CD4-positive, alpha-beta T cell treated with Interleukin-2 at 100 ng/mL for 4 hours (primary cell): ENCODE data around the gene FAAP20.

Source experiments
- DNase-seq: peaks from one replicate; pipeline ENCODE4 v3.0.0-alpha.2; 2020; ENCODE audit warnings: low spot score

Gene FAAP20

DNA sequence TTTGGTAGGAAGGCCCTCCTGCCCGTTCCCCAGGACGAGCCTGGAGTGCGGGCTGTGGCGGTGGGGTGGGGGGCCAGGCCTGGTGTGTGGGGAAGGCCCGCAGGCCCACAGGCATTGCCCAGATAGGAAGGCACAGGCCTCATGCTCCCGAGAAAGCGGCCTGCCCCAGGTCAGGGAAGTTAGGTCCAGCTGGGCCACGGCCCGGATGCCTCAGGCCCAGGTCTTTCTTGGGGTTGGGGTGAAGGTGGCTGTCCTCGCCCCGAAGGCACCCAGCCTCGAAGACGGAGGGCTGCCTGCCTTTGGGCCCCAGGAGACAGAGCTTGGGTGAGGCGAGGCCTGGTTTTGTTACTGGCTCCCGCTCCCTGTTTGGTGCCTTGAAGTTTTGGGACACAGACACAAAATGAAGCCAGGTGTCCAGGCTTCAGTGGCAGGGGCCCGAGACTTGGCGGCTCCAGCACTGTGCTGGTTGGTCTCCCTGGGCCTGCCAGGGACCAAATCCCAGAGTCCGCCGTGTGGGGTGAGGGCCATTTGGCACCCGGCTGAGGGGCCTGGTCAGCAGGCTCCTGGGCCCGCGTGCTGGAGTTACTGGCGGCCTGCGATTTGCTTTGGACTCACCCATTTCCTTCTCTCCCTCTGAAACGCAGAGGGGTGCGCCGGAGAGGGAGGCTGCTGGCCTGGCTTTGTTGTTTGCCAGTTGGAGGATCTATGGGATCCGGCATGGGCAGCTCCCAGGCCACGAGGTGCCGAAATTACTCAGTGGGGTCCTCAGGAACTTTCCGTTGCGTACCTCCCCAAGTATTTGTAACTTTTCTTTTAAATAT is 35.5 kb upstream of the FAAP20 start:
- DNase-seq, result no peak

DNA sequence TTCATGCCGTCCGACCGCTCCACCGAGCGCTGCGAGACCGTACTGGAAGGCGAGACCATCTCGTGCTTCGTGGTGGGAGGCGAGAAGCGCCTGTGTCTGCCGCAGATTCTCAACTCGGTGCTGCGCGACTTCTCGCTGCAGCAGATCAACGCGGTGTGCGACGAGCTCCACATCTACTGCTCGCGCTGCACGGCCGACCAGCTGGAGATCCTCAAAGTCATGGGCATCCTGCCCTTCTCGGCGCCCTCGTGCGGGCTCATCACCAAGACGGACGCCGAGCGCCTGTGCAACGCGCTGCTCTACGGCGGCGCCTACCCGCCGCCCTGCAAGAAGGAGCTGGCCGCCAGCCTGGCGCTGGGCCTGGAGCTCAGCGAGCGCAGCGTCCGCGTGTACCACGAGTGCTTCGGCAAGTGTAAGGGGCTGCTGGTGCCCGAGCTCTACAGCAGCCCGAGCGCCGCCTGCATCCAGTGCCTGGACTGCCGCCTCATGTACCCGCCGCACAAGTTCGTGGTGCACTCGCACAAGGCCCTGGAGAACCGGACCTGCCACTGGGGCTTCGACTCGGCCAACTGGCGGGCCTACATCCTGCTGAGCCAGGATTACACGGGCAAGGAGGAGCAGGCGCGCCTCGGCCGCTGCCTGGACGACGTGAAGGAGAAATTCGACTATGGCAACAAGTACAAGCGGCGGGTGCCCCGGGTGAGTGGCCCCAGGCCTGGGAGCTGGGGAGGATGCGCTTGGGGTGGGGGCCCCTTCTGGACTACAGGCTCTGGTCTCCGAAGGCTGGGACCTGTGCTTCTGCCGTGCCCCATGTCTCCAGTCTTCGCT is 34.7 kb upstream of the FAAP20 start:
- peak; percentile 58 for DNase-seq

DNA sequence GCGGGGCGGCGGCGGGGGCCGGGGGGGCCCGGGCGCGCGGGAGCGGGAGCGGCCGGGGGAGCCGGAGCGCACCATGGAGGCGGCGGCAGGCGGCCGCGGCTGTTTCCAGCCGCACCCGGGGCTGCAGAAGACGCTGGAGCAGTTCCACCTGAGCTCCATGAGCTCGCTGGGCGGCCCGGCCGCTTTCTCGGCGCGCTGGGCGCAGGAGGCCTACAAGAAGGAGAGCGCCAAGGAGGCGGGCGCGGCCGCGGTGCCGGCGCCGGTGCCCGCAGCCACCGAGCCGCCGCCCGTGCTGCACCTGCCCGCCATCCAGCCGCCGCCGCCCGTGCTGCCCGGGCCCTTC is 34.1 kb upstream of the FAAP20 start:
- no peak for DNase-seq

DNA sequence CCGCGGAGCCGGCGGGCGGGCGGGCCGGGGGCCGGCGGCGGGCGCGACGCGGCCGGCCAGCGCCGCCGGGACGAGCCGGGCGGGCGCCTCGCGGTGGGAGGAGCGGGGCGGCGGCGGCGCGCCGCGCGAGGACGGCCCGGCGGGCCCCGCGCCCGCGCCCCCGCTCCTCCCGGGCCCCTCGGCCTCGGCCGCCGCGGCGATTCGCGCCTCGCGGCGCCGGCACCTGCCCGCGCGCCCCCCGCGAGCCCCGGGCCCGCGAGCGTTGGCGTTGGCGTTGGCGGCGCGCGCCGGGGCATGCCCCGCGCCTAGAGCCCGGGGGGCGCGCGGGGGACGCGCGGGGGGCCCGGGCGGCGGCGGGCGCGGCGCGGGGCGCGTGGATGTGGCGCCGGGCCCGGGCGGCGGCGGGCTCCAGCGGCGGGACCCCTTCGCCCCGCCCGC is 33.6 kb upstream of the FAAP20 start, which contains the start of gene SKI:
TSS of gene SKI (plus strand) at position 163 of the 438 bp plus-strand sequence. CDS start 448 bp downstream, outside the sequence.
- DNase-seq, result no peak

DNA sequence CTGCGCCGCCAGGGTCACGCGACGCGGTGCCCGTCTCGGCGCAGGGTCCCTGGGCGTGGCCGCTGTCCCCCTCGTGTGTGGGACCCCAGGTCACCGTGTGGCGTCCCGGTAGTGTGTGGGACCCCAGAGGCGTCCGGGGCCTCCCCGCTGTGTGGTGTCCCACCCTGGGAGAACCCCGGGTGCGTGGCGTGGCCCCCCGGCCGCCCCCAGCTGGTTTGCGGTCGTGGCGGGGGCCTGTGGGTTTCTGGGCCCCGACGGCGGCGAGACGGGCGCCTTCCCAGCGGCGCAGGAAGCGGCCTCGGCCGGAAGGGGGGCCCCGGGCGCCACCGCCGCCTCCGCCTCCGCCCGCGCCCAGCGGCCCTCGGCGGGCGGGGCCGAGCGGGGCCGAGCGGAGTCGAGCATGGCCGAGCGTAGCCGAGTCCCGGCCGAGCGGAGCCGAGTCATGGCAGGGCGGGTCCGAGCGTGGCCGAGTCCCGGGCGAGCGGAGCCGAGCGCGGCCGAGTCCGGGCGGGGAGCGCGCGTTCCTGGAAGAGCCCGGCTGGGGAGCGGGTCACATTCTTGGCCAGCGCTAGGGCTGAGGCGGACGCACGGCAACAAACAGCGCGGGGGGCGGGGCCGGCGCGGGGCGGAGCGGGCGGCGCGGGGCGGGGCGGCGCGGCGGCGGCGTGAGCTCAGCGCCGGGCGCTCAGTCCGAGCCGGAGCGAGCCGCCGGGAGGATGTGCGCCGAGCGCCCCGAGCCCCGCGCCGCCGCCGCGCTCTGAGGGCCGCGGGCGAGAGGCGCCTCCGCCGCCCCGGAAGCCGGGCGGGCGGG is 33.0 kb upstream of the FAAP20 start:
- DNase-seq, result peak; percentile 96

DNA sequence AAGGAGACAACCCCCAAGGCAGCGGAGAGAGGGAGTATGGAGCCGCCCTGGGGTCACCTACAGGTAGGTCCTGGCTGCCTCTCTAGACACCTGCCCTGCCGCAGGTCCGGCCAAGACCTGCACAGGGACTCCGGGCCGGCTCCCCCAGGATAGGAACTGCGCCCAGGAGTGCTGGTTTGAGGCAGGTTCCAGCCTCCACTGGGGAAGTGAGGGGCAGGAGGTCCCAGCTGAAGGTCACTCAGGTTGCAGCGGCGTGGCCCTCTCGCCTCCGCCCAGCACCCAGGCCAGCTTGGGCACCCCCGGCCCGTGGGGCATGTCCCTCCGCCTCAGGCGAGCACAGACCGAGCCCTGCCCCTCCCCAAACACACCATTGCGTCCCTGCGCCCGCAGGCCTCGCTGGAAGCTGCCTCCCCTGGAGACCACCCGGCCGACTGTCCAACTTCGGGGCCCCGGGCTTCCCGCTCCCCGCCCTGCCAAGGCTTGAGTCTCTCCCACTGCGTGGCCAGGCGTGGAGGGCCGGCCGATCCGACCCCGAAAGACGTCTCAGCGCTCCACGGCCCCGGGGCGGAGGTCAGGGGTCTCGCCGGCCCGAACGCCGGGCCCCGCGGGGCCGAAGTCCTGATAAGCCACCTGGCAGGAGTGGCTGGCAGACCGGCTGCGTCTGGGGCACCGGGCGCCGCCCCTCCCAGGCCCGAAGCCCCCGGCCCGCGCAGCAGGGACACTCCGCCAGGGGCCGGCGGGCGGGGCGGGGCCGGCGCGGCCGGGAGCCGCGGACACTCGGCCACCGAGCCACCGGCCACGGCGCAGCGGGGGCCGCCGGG is 32.2 kb upstream of the FAAP20 start:
- DNase-seq, result no peak

DNA sequence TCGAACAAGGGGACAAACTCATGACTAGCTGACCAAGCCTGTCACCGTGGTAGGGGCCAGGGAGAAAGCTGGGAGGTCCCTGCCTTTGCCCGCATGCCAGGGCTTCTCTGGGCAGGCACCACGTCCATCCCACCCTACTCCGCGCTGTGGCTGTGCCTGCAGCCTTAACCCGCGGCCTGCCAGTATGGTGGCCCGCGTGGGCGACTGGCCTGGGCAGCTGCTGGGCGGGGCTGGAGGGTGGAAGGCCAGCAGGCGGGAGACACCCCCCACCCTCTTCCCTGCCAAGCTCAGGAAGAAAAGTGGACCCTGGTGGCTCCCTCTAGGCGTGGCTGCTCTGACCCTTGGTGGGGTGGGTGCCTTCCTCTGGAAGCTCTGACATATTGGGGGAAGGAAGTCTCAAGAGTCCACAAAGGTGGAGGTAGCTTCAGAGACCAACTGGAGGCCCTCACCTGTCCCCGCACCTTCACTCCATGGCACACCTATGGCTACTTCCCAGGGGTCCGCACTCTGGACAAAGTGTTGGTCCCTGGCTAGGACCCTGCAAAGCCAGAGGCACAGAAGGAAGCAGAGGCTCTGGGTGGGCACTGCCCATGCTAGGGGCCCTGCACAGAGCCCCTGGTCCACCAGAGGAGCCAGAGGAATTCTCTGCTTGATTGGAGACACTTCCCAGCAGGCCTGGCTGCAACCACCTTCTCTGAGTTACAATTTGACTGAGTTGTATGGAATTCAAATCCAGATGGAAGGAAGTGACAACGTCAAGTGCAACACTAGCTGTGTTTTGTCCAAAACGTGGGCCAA is 30.3 kb upstream of the FAAP20 start:
- DNase-seq, result no peak

DNA sequence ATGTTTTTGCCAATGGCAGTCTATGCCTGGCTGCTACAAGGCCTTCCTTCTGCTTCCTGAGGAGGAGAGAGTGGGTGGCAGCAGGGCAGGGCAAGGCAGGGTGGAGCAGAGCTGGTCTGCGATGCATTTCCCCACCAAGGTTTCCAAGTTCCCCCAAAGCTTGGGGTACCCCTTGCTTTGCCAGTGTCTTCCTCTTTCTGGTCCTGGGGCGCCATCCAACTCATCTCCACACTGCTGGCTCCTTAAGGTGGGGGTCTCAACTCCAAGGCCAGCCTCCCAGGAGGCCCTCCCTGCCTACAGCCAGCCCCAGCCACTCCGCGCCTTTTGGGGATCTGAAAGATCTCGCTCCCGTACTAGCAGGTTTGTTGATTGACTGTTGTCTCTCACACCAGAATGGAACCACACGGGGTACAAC is 29.6 kb upstream of the FAAP20 start:
- no peak for DNase-seq

DNA sequence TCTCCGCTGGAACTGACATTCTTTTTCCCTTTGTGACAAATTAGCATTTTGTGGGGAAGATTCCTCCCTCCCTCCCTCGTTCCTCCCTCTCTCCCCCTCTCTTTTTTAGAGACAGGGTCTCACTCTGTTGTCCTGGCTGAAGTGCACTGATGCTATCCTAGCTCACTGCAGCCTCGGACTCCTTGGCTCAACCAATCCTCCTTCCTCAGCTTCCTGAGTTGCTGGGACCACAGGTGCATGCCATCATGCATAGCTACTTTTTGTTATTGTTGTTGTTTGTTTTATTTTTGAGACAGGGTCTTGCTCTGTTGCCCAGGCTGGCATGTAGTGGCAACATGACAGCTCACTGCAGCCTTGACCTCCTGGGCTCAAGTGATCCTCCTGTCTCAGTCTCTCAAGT is 26.7 kb upstream of the FAAP20 start:
- DNase-seq, result no peak

DNA sequence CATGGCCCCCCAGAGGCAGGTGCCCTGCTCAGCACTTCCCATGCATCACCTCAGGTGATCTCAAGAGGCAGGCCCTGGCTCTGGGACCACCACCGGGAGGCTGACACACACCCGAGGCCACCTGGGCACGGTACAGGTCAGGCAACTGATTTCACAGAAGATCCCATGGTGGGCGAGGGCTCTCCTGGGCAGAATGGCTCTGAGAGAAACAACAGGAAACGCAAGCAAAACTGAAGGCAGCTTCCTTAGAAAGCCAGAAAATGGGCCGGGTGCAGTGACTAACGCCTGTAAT is 22.1 kb upstream of the FAAP20 start:
- DNase-seq, result no peak

DNA sequence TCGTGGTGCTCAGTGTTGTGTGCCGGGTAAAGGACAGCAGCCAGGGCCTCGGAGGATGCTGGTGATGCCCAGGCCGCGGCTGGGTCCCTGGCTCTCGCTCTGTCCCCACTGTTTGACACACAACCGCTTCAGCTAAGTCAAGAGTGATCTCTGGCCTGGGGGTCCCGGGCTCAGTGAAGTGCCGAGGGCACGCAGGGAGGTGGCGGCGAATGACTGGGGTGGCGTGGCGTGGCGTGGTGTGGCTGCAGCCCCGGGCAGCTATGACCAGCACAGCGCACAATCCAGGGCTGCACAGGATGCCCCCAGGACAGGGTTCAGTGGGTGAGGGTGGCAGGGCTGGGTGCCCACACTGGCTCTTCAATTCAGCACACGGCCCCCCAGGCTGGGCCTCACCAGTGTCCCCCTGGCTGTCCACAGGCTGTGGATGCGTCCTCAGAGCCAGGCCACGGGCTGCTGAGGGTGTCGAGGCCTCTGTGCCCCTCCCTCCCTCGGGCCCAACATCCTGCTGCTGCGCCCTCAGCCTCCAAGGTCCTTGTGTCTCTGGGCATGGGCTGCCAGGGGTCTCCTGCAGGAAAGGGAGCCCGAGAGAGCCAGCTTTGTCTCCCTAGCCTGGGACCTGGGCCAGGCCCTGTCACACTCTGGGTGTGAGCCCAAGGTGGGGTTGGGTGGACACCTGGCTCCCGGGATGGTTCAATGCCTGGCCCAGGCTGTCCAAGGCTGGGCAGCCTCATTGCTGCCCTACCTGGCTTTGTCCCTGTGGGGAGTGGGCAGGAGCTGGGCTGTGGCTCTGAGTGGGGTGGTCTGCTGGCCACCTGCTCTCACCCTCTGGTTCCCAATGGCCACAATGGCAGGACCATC is 21.6 kb upstream of the FAAP20 start:
- DNase-seq, result no peak

DNA sequence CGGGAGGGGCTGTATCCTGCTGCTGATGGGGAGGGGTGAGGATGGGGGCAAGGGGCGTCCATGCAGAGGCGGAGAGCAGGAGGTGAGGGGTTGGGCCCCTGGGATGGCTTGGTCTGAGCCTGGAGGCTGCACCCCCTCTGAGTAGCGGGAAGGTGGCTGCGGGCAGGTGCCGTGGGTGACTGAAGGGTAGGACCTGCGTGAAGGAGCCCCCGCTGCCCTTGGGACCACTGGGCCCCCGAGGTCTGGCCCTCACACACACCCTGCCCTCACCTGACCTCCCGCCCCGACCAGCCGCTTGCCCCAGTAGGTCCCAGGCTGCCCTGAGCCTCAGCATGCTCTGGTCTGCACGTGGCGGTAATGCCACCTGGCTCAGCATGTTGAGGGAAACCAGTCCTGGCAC is 20.8 kb upstream of the FAAP20 start:
- DNase-seq, result no peak

DNA sequence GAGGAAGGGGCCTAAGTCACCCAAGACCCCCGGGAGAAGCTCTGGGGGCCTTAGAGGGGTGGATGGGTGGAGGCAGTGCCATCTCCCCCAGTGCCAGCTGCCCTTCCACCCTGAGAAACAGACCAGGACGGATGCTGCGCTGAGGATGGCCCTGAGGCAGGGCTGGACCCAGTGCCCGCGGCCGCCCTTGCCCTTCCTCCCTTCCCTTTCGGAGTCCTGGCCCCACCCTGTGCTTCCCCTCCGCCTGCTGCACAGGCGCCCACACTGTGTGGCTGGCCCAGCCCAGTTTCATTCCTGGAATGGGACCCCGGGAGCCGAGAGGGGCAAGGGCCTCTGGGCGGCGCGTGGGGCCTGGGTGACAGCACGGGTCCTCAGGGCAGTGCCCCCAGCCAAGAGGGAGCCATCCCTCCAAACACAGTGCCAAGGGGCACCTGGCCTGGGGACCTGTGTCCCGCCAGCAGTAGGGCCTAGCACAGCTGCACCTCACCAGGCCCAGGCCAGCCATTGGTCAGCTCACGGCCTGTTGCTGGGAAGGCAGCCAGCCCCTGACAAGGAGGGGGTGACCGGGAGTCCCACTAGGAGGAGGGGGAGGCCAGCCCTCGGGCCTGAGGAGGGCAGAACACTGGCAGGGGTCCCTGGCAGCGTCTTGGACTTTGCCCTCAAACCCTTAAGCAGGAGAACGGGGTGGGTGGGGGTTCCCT is 20.1 kb upstream of the FAAP20 start:
- no peak for DNase-seq

DNA sequence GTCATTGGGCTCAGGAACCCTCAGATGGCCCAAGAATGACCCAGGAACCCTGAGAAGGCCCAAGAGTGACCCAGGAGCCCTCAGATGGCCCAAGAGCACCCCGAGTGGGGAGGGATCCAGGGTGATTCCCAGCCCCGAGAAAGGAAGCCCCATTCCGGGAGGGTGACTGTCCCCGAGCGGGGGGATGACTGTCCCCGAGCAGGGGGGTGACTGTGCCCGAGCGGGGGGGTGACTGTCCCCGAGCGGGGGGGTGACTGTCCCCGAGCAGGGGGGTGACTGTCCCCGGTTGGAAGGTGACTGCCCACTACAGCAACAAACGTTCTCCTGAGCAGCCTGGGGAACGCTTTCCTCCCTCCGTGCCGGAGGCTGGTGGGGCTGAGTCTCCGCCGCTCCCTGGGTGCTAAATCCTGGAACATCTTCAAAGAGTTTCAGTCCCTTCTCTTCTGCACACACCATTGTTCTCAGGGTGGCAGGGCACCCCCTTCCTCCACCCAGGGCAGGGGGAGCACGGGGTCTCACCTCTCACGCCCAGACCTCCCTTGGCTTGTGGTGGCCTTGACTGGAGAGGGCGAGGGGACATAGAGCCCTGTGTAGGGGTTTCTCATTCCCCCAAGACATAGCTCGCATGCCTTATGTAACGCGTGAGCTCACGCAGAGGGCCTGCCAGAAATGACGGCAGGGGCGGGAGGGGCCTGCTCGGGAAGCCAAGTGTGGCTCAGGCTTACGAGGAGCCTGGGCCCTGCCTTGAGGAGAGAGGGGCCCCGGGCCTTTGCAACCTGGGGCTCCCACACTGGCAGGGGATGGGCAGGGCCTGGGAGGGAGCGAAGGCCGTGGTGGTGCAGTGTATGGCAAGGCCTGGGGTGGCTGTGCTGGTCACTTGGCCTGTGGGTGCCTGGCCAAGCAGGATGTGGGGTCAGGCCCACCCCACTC is 19.3 kb upstream of the FAAP20 start:
- DNase-seq, result no peak

DNA sequence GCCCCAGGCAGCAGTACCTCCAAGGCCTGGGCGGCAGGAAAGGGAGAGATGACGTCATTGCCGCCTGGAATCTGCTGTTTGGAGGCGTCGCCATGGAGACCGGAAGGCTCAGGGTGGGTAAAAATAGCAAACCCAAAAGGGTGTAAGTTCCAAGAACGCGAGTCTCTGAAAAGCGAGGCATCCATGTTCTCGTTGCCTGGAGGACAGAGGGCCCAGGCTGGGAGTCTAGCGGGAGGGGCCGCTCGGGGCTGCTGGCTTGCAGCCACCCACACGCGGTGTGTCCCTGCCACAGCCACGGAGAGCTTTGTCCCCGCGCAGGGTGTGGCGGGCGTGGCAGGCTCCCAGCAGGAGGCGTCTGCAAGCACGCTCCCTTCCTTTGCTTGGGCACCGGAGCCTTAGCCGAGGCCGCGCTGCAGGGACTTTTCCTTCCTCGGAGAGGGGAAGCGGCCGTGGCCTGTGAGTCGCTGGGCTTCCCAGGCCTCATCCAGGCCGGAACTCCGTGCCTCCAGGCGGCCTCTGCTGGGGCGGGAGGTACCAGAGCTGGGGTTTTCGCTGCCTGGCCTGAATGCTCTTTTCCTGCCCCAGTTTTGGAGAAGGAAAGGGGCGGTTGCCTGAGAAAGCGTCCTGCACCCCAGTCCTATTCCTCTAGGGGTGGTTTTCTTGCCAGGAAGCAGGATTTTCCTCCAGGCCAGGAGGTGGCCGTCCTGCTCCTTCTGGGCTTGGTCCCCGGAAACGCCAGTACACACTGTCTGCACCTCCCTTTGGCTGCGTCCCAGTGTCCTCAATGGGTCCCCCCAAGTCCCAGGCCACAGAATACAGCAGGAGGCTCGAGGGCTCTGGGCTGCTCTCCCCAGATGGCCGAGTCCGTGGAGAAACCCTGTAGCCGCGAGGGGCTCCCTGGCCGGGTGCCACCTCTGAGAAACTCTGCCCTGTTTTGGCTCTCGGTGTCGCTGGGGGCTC is 18.2 kb upstream of the FAAP20 start:
- peak; percentile 87 for DNase-seq

DNA sequence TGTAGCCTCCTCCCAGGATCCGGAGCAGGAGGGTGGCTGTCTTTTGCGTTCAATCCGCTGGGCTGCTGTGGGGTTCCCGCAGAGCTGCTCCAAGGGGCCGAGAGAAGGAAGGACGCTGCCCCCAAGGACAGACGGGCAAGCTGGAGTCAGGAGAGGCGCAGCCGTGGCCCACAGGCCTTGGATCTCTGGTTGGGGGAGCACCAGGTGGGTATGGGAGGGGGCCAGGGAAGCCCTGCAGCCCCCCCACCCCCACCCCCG is 17.6 kb upstream of the FAAP20 start:
- no peak for DNase-seq

DNA sequence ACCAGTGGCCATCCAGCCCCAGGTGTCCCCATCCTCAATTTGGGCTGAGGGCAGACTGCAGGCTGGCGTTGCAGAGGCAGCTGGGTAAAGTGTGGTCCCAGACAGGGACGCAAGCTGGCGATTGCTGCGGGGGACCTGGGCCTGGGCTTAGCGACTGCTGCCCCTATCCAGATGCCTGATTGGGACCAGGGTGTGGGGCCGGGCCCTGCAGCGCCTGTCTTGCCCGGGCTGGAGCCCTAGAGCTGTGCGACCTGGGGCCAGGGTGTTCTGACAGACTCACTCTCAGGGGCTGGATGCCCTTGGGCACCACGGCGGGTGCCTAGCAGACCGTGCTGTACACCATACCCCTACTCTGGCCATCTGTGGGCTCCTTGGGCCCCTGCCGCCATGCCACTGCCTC is 16.2 kb upstream of the FAAP20 start:
- DNase-seq, result no peak
